NCI-H2029 (cell line): ENCODE measurements around the gene SLC6A18.

Experiments
- DNase-seq: peaks from one replicate; lab custom pipeline; 2025; lab: John Stamatoyannopoulos, UW

Gene SLC6A18

GRCh38 chr5:1187234-1187949, 37.8 kb upstream of the SLC6A18 start:
- no peak for DNase-seq

DNA sequence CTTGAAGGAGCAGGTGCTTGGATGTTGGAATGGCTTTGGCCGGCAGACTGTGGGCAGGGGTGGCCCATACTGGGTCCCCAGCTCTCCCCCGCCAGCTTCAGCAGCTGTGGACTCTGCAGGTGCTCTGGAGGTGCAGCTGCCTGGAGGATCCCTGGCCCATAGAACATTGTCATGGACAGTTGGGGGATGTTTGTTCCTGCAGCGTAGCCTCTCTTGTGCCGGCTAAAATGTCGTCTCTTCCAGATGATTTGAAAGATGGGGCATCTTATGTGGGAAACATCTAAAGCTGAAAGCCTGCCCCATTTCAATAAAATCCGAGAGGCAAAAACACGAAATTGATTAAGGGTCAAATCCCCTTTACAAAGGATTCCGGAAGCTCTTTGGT, 37.2 kb upstream of the SLC6A18 start:
- DNase-seq = no peak

DNA sequence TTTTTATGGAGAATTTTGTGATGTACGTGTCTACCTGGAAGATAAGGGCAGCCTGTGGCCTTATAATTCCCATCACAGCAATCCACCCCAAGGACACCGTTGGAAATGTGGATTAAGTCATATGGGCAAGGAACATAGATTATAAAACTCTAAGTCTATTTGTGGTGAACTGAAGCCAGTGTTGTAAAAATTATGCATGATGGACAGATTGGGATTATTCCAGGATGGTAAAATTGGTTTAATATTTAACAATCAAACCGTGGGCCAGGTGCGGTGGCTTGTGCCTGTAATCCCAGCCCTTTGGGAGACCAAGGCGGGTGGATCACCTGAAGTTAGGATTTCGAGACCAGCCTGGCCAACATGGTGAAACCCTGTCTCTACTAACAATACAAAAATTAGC, 36.7 kb upstream of the SLC6A18 start:
- no peak for DNase-seq

GRCh38 chr5:1189269-1189668, 35.9 kb upstream of the SLC6A18 start:
- no peak for DNase-seq

GRCh38 chr5:1190278-1190677, 34.9 kb upstream of the SLC6A18 start:
- DNase-seq = no peak

DNA sequence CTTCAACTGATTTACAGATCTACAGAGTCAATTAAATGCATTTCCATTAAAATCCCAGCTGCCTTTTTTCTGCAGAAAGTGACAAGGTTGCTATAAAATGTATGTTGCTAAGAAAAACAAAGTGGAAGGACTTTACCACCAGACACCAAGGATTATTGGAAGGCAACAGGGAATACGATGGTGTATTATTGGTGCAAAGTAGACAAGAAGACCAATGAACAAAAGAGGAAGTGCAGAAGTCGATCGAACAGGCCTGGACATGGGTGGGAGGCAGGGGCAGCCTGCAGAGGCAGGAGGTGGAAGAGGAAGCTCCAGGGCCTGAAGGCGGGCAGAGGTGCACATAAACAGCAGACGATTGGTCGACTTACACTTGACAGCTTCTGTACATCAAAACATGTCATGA, 34.3 kb upstream of the SLC6A18 start:
- DNase-seq = no peak

DNA sequence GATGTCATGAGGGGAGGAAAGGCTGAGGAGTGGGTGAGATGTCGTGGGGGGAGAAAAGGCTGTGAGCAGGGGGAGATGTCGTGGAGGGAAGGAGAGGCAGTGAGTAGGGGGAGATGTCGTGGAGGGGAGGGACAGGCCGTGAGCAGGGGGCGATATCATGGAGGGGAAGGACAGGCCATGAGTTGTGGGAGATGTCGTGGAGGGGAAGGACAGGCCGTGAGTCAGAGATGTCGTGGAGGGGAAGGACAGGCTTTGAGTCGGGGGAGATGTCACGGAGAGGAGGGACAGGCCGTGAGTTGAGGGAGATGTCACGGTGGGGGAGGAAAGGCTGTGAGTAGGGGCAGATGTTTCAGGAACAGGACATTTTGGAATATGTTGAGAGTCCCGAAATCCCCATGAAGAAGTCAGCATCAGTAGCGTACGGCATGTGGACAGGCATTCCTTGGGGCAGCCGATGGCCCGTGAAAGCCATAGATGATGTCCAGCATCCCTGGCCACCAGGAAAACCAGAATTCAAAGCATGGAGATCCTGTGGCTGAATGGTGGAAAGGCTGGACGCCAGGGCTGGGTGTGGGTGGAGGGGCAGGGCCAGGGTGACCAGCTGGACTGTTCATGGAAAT, 32.1 kb upstream of the SLC6A18 start:
- no peak for DNase-seq

DNA sequence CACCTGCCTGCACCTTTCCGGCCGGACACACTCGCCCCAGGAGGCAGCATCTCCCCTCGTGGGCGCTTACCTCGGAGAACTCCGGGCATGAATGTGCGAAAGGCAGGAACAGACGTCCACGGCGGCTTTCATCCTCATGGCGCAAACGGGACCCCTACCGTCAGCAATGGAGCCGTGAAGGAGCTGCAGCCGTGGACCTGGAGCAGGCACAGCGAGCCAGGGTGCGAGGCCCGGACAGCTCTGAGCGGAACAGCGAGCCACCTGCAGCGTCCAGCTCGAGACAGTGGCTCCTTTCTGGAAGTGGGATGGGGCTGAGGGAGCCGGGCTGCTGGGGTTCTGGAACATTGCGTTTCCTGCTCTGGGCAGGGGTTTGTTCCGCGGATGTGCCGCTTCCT, 31.6 kb upstream of the SLC6A18 start:
- DNase-seq = no peak

DNA sequence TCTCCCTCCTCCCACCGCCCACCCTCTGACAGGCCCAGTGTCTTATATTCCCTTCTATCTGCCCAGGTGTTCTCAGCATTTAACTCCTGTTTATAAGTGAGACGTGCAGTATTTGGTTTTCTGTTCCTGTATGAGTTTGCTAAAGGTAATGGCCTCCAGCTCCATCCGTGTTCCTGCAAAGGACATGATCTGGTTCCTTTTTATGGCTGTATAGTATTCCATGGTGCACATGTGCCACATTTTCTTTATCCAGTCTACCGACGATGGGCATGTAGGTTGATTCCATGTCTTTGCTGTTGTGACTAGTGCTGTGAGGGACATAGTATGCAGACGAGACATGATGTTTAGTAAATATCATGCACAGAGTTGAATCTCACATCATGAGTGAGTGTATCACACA, 30.8 kb upstream of the SLC6A18 start:
- DNase-seq = no peak

DNA sequence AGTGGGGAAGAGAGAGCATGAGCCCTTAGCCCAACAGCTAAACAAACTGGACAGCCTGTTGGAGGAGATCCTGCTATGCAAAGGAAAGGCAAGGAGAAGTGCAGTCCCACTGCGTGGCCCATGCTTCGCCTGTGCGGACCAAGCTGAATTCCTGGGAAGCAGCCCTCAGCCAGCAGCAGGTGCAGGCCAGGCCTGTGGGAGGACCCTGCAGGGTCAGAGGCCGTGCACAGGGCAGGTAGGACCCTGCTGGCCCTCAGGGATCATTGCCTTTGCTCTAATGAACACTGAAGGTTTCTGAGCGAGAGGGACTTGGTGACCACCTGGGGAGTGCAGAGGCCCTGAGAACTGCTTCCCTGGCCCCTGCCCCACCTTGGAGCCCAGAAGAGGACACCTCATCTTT, 29.7 kb upstream of the SLC6A18 start:
- DNase-seq = no peak

- DNase-seq = no peak
Measured at GRCh38 chr5:1195916-1196315, 29.3 kb upstream of the SLC6A18 start.

DNA sequence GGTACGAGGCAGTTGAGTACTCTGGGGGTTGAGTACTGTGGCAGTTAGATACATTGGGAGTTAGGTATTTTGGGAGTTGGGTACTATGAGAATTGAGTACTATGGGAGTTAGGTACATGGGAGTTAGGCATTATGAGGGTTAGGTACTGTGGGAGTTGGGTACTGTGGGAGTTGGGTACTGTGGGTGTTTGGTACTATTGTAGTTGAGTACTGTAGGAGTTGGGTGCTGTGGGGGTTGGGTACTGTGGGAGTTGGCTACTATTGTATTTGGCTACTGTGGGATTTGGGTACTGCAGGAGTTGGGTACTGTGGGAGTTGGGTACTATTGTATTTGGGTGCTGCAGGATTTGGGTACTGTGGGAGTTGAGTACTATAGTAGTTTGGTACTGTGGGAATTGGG, 28.6 kb upstream of the SLC6A18 start:
- DNase-seq = no peak

DNA sequence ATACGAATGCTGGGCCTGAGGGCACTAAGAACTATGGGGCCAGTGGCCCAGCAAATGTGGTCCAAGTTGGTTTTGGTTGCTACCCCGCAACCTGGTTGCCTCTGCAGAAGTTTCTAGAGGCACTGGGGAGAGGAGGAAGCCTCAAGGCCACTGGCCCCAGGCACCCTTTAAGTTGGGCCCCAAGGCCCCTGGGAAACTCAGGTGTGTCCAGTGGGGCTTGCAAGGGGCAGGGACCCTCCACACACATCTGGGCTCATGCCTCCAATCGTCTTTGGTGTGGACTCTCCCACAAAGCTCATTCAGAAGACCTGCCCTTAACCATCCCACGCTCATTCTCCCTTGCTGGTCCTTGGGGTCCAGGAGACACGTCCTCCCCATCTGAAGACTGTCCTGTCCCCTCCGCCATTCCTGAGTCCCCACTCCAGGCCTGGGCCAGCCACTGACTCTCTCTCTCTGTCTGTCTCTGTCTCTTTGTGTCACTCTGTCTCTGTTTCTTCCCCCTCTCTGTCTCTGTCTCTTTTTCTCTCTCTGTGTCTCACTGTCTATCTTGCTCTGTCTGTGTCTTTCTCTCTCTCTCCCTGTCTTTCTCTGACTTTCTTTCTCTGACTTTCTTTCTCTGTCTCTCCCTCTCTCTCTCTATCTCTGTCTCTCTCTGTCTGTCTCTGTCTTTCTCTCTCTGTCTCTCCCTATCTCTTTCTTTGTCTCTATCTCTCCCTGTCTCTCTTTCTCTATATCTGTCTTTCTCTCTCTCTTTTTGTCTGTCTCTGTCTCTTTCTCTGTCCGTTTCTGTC, 27.1 kb upstream of the SLC6A18 start:
- DNase-seq = no peak

- no peak for DNase-seq
Measured at GRCh38 chr5:1199340-1199648, 25.9 kb upstream of the SLC6A18 start.

- no peak for DNase-seq
Measured at GRCh38 chr5:1199649-1200494, 25.3 kb upstream of the SLC6A18 start.

DNA sequence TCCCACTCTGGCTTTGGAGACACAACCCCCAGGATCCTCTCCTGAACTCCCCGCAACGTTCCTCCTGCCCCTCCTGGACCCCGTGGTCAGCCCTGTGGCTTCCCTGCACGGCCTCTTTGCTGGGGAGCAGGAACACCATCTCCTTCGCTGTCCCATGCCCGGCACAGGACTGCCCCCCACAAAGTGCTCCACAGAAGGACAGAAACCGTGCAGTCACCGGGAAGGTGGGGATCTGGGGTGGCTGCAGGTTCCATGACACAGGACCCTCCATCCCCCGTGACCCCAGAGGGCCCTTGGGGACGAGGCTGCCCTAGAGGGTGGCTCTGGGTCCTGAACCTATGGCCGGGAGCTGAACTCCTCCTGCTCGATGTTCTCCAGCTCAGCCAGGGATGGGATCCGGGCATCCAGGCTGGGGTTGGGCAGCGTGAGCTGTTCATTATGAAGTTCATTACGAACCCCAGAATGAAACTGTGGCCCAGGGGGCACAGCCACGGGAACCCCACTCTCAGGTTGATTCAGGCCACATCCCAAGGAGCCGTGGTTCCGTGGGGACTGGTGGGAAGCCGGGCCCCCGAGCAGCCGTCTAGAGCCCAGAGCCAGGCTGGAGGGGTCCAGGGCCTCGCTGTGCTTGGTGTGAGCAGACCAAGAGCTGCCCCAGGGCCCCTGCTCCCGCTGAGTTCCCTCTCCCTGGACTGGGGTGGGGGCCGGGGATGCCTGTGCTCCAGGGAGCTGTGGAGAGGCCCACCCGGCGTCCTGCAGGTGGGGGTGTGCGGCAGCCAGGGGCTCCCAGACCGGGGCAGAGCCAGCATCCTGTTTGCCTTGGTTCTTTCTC, 24.5 kb upstream of the SLC6A18 start:
- no peak for DNase-seq

DNA sequence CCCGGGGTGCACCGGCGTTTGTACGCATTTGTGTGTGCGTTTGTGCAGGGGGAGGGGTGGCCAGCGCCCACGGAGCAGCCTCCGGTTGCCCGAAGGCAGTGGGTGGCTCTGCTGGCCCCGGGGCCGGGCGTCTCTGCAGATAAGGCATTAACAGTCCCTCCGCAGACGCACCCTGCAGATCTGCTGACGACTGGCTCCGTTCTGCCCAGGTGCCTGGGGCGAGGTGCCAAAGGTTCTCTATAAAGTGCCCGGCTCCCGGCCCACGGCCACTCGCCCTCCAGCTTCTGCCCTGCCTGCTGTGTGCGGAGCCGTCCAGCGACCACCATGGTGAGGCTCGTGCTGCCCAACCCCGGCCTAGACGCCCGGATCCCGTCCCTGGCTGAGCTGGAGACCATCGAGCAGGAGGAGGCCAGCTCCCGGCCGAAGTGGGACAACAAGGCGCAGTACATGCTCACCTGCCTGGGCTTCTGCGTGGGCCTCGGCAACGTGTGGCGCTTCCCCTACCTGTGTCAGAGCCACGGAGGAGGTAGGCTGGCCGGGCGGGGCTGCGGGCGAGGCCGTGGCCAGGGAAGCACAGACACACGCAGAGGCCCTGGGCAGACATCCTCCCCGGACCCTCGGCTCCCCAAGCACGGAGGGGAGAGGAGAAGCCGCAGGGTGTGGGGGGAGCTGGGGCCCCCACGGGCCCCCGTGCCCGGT, 23.7 kb upstream of the SLC6A18 start, which contains the start of gene SLC6A19:
Gene SLC6A19 (plus strand): TSS at position 269 of the 699 bp plus-strand sequence. CDS start 56 bp downstream, at position 325.
- no peak for DNase-seq

DNA sequence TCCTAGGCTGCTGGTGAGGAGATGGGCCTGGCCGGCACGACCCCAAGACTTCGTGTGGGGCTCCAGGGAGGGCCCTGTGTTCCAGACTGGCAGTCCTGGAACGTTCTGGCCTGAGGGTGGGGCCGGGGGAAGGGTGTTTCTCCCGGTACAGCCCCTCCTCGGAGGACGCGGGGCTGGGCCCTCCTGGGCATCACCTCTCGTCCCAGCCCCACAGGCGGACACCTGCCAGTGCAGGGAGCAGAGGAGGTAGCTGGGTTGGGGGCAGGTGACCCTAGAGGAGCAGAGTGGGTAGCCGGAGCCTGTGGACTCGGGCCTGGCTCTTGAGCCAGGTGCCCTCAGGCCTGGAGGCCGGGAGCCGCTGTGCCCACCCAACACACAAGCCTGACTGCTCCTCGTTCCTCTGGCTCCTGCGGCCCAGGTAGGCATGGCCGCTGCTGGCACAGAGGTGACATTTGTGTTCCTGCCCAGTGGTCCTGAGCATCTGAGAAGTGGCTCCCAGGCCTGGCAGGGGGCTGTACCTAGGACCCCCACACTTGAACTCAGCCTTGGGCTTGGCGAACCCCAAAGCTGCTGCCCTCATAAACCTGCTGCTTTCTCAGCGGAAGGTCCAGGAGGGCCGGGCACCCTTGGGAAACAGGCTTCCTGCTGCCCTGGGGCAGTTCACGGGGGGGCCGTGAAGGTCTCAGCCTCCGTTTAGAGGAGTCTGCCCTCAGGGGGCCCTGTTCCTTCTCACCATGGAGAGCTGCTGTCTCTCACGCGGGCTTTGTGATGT, 23.0 kb upstream of the SLC6A18 start:
- no peak for DNase-seq

DNA sequence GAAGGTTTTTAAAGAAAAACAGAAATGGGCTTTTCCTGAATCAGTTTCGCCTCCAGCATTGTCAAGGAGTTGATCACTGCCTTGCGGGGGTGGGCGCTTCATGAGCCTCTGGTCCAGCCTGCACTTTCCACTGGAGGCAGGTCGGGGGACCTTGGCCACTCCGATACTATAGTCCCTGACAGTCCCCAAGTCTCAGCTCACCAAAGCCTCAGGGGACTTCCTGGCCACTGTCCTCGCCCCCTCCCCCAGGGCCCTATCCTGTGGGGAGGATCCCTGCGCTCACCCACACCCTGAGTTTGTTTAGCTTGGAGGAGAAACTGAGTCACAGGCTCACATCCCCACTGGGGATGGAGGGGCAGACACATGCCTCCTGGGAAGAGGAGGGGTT, 22.4 kb upstream of the SLC6A18 start:
- no peak for DNase-seq

GRCh38 chr5:1203311-1203967, 21.7 kb upstream of the SLC6A18 start:
- DNase-seq = no peak
